Neural progenitor cell (in vitro differentiated cells): ENCODE data around the gene TRPV5.

Experiments
- CTCF ChIP-seq: fragments of 200-600 bp; sonication (generic); IDR thresholded peaks from 2 replicates; pipeline ENCODE4 v1.5.1; 2017; ENCODE audit warnings: antibody characterized with exemption, mild to moderate bottlenecking
- EZH2 ChIP-seq: fragments of 200-600 bp; sonication (generic); IDR thresholded peaks from 2 replicates; pipeline ENCODE4 v1.6.1; 2017; ENCODE audit warnings: antibody characterized with exemption, mild to moderate bottlenecking, moderate library complexity
- EZH2phosphoT487 ChIP-seq: fragments of 200-600 bp; sonication (generic); IDR thresholded peaks from 2 replicates; pipeline ENCODE4 v1.6.1; 2017; ENCODE audit warnings: antibody characterized with exemption

GRCh38 chr7:142873871-142874270 lies 59.7 kb downstream of the TRPV5 start:
- TF ChIP-seq CTCF (no peak), EZH2 (no peak), EZH2phosphoT487 (no peak)
